HepG2 (cell line): ENCODE data around the gene UVSSA. TPM values are rescaled to one million over a fixed set of nuclear protein-coding genes. Genes with fewer than 3 reads are reported as not detected.

Experiments
- ATAC-seq: fragments of 200-7000 bp; cut with Tn5 transposase; 3 replicates; pipeline ENCODE4 v1.9.1; 2020; ENCODE audit warnings: mild to moderate bottlenecking, moderate library complexity
- BruUV-seq: library from RNA; stranded (reverse); fragments of 400-500 nt; replicated peaks from 2 replicates; lab custom pipeline; 2021; lab: Mats Ljungman, UMichigan
- CTCF ChIA-PET: fragments of 300-600 bp; formaldehyde crosslinking; extraction: SDS; loops from one replicate; lab custom pipeline; 2021; ENCODE audit warnings: low total read pairs, inconsistent platforms, low intra/inter-chr PET ratio; lab: Yijun Ruan, JAX
- POLR2A ChIA-PET: fragments of 350-600 bp; sonication (Branson Sonifier 250); formaldehyde crosslinking; loops from one replicate; lab custom pipeline; 2020; ENCODE audit warnings: antibody characterized with exemption, inconsistent platforms; lab: Yijun Ruan, JAX
- DNase-seq: peaks from one replicate; pipeline ENCODE4 v3.0.0-alpha.2; 2015; ENCODE audit warnings: low spot score
- FAIRE-seq: peaks from 3 replicates; lab custom pipeline; 2011; peaks lifted over from hg19 to GRCh38; lab: Jason Lieb, UNC
- H2AFZ ChIP-seq: one replicate; pipeline ENCODE4 v1.6.1; 2011; ENCODE audit warnings: low read length, inconsistent platforms
- H3K27ac ChIP-seq: fragments of 300-600 bp; 3 replicates; pipeline ENCODE4 v1.8.0; 2011; ENCODE audit warnings: mixed run types, mild to moderate bottlenecking, mixed read lengths, low read length, inconsistent platforms; ENCODE audit not compliant: insufficient read depth; ENCODE audit errors: extremely low read length
- H3K27me3 ChIP-seq, 2 experiments: fragments of 200-600 bp in 1 of 2; 2 replicates in 1 of 2; 3 replicates in 1 of 2; pipeline versions ENCODE4 v1.6.0 to v1.8.0; 2011; ENCODE audit warnings: low read length in 2 of 2, mild to moderate bottlenecking in 2 of 2, moderate library complexity in 2 of 2, inconsistent platforms in 1 of 2; ENCODE audit not compliant: insufficient read depth in 2 of 2, control insufficient read depth in 1 of 2
- H3K36me3 ChIP-seq, 2 experiments: fragments of 200-600 bp in 1 of 2; replicated peaks in 1 of 2; 2 replicates in 1 of 2; 3 replicates in 1 of 2; pipeline versions ENCODE4 v1.5.1 to v1.8.0; 2011; ENCODE audit warnings: low read length in 2 of 2, inconsistent platforms in 1 of 2; ENCODE audit not compliant: insufficient read depth in 2 of 2, control insufficient read depth in 1 of 2
- H3K4me1 ChIP-seq: 2 replicates; pipeline ENCODE4 v1.5.1; 2012; ENCODE audit warnings: low read length, inconsistent platforms; ENCODE audit not compliant: insufficient read depth
- H3K4me2 ChIP-seq: 2 replicates; pipeline ENCODE4 v1.6.0; 2011; ENCODE audit warnings: low read depth, low read length, inconsistent platforms
- H3K4me3 ChIP-seq, 3 experiments: fragments of 200-600 bp in 1 of 3; sonication (generic), shearing (Covaris generic) in 1 of 3; replicated peaks in 1 of 3; 2 replicates each; pipeline ENCODE4 v1.5.1; 2011 to 2016; ENCODE audit warnings: low read length in 3 of 3, inconsistent platforms in 2 of 3, low read depth in 2 of 3, mild to moderate bottlenecking in 2 of 3, control low read depth in 1 of 3, mixed read lengths in 1 of 3; ENCODE audit not compliant: insufficient read depth in 1 of 3
- H3K79me2 ChIP-seq: one replicate; pipeline ENCODE4 v1.6.1; 2011; ENCODE audit warnings: low read length, inconsistent platforms; ENCODE audit not compliant: insufficient read depth
- H3K9ac ChIP-seq: 2 replicates; pipeline ENCODE4 v1.6.0; 2011; ENCODE audit warnings: mild to moderate bottlenecking, low read depth, low read length, inconsistent platforms; ENCODE audit not compliant: insufficient read depth
- H3K9me3 ChIP-seq: 2 replicates; pipeline ENCODE4 v1.5.1; 2012; ENCODE audit warnings: mild to moderate bottlenecking, low read length
- H4K20me1 ChIP-seq: 2 replicates; pipeline ENCODE4 v1.6.0; 2011; ENCODE audit warnings: inconsistent platforms, mild to moderate bottlenecking, low read length, moderate library complexity; ENCODE audit not compliant: insufficient read depth
- CAMTA2 ChIP-seq: sonication (generic); formaldehyde crosslinking; IDR thresholded peaks from 2 replicates; pipeline ENCODE4 v1.4.0; 2020; ENCODE audit warnings: mild to moderate bottlenecking, missing genetic modification reagents, borderline replicate concordance
- CHD2 ChIP-seq: IDR thresholded peaks from 2 replicates; pipeline ENCODE4 v1.6.1; 2011; ENCODE audit warnings: low read depth, low read length, improper control_type of control experiment
- HHEX ChIP-seq: IDR thresholded peaks from 2 replicates; pipeline ENCODE4 v1.6.1; 2016; ENCODE audit warnings: control low read depth
- MBNL3 ChIP-seq: fragments of 250-450 bp; sonication (Bioruptor Pico); conservative IDR thresholded peaks from 2 replicates; pipeline ENCODE4 v1.8.0; 2022; ENCODE audit warnings: mild to moderate bottlenecking, inconsistent platforms
- MIER3 ChIP-seq: IDR thresholded peaks from 2 replicates; pipeline ENCODE4 v1.6.1; 2016; ENCODE audit warnings: missing compliant biosample characterization, borderline replicate concordance
- MIXL1 ChIP-seq: IDR thresholded peaks from 2 replicates; pipeline ENCODE4 v1.6.1; 2016
- MXD1 ChIP-seq: sonication (generic); formaldehyde crosslinking; IDR thresholded peaks from 2 replicates; pipeline ENCODE4 v1.4.0; 2020; ENCODE audit warnings: mild to moderate bottlenecking, missing genetic modification reagents
- NR0B2 ChIP-seq: sonication (generic); formaldehyde crosslinking; IDR thresholded peaks from 2 replicates; pipeline ENCODE4 v1.4.0; 2020; ENCODE audit warnings: mild to moderate bottlenecking, missing genetic modification reagents
- RARA ChIP-seq: IDR thresholded peaks from 2 replicates; pipeline ENCODE4 v1.6.1; 2016; ENCODE audit warnings: missing genetic modification reagents, missing compliant biosample characterization
- SOX5 ChIP-seq: IDR thresholded peaks from 2 replicates; pipeline ENCODE4 v1.6.1; 2016; ENCODE audit warnings: borderline replicate concordance
- TRIM24 ChIP-seq: sonication (generic); formaldehyde crosslinking; IDR thresholded peaks from 2 replicates; pipeline ENCODE4 v1.8.0; 2022; ENCODE audit warnings: mild to moderate bottlenecking, missing genetic modification reagents
- ZMYM2 ChIP-seq: sonication (generic); formaldehyde crosslinking; IDR thresholded peaks from 2 replicates; pipeline ENCODE4 v1.8.0; 2022; ENCODE audit warnings: mild to moderate bottlenecking, missing genetic modification reagents
- ZNF496 ChIP-seq: sonication (generic); formaldehyde crosslinking; IDR thresholded peaks from 2 replicates; pipeline ENCODE4 v1.8.1; 2023; ENCODE audit warnings: mild to moderate bottlenecking, moderate library complexity, missing genetic modification reagents; ENCODE audit not compliant: insufficient replicate concordance
- ZNF616 ChIP-seq: sonication (generic); formaldehyde crosslinking; IDR thresholded peaks from 2 replicates; pipeline ENCODE4 v1.5.0; 2020; ENCODE audit warnings: low read depth, mild to moderate bottlenecking, missing genetic modification reagents
- WGBS: methylation state at CpG from one replicate; pipeline ENCODE4 v1.1.6; 2017; ENCODE audit warnings: low lambda C conversion rate; 5-methylcytosine and 5-hydroxymethylcytosine counted together
- in situ Hi-C: cut with HindIII; loops from 2 replicates; pipeline ENCODE4 v1.10.0; 2017; ENCODE audit warnings: low pct_unique_long_range_greater_than_20kb; ENCODE audit not compliant: extremely low pct_ligation_motif_present
- intact Hi-C: fragments of 100-400 bp; cut with micrococcal nuclease; formaldehyde crosslinking; loops from one replicate; pipeline ENCODE4 v1.10.0; 2022; ENCODE audit not compliant: unreplicated experiment
- polyA plus RNA-seq, 8 experiments: library from polyadenylated mRNA; depleted of rRNA in 3 of 8; stranded (reverse) in 7 of 8; unstranded in 1 of 8; fragments of >200 nt; fragmentation: Illumina TruSeq in 4 of 8; extraction: Trizol in 4 of 8; gene quantifications; 2 replicates each; pipeline versions ENCODE4 v1.2.1 to v1.2.3, GENCODE V29; 2011 to 2016; ENCODE audit warnings: low read depth in 4 of 8, missing spikeins in 1 of 8, mixed read lengths in 1 of 8; ENCODE audit not compliant: insufficient read depth in 1 of 8
- total RNA-seq, 5 experiments: library from RNA; depleted of rRNA; stranded (reverse); fragments of >200 nt; fragmentation: Illumina TruSeq; extraction: Trizol; gene quantifications; 2 replicates each; pipeline ENCODE4 v1.2.3, GENCODE V29; 2016; ENCODE audit warnings: low read depth in 1 of 5
- TF ChIP-seq, protein P1 (sequence below), 2 experiments: IDR thresholded peaks; 2 replicates each; pipeline ENCODE4 v1.6.1; 2011 to 2012; ENCODE audit warnings: low read length in 2 of 2, borderline replicate concordance in 1 of 2, low read depth in 1 of 2, mild to moderate bottlenecking in 1 of 2, moderate library complexity in 1 of 2

The UVSSA gene
- total and polyA plus RNA-seq, 2 of the 13 experiments (the other 11 are each of a cell fraction or from before 2014, with no cell fraction given), result 4.6 to 8.4 TPM

DNA sequence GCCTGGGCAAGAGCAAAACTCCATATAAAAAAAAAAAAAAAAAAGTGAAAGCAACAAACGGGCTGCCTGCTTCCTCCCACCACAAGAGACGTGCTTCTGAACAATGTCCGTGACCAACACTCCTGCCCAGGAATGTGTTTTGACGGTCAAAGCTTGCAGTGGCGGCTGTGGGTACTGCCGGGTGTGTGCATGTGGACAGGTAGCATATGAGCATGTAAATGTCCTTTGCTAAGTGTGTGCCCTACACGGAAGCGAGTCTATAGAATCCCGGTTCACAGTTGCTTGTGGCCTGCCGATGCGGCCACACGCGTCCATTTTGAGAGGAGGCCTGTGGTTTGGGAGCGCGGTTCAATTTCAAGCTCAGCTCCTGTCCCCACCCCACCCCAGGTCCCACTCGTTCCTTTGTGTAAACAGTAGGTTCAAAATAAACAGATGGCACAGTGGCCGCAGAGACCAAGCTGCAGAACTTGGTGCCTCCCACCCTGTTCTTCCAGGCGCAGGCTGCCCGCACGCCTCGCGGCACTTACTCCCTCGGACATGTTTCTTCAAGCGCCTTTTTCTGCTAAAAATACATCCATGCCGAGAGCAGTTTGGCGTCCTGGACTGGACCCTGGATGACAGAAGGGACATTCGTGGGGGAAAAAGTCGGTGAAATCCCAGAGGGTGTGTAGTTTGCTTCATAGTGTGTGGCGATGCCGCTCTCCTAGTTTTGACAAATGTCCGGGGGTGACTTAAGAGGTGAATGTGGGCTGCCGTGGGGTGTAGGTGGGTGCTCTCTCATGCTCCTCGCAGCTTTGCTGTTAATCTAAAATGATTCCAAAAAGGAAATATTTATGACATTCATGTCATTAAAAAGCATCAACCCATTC lies 70.7 kb downstream of the UVSSA start:
- in situ Hi-C loops (no loop called here), intact Hi-C loops (no loop called here)
- H4K20me1 ChIP-seq, result no peaks in the 10 kb centered on the region
- DNase-seq (peak; percentile 29), ATAC-seq (peak; percentile 92), FAIRE-seq (no peak)
- peaks cover 0 to 33% of the 10 kb centered on the region in 2 experiments; a peak in 4 of 5 replicates for H3K27me3 ChIP-seq
- no peak overlapping the region for H3K27ac ChIP-seq
- H3K4me2 ChIP-seq, result no peak overlapping the region
- H3K4me3 ChIP-seq, result no peak overlapping the region
- H3K9ac ChIP-seq, result no peak overlapping the region
- BruUV-seq, result no TSS peak
- H3K79me2 ChIP-seq, result no peaks in the 10 kb centered on the region
- H3K4me1 ChIP-seq, result no peaks in the 10 kb centered on the region
- WGBS, result 48% methylated on average over 29 of the region's 33 CpGs
- H2AFZ ChIP-seq, result no peak overlapping the region
- no peaks in the 10 kb centered on the region for H3K36me3 ChIP-seq
- H3K9me3 ChIP-seq, result no peaks in the 10 kb centered on the region
- ChIA-PET CTCF (no interaction called here), POLR2A (no interaction called here)
- no peak for TF ChIP-seq MIXL1 (CRISPR knock-in tag)
- no peak for TF ChIP-seq ZNF496 (CRISPR knock-in tag)
- no peak for TF ChIP-seq TRIM24
- TF ChIP-seq CHD2, result no peak
- no peak for TF ChIP-seq SOX5
- TF ChIP-seq CAMTA2 (CRISPR knock-in tag), result no peak
- no peak for TF ChIP-seq ZMYM2 (CRISPR knock-in tag)
- TF ChIP-seq ZNF616 (CRISPR knock-in tag), result no peak
- TF ChIP-seq MIER3 (CRISPR knock-in tag), result no peak
- TF ChIP-seq, protein P1, sequence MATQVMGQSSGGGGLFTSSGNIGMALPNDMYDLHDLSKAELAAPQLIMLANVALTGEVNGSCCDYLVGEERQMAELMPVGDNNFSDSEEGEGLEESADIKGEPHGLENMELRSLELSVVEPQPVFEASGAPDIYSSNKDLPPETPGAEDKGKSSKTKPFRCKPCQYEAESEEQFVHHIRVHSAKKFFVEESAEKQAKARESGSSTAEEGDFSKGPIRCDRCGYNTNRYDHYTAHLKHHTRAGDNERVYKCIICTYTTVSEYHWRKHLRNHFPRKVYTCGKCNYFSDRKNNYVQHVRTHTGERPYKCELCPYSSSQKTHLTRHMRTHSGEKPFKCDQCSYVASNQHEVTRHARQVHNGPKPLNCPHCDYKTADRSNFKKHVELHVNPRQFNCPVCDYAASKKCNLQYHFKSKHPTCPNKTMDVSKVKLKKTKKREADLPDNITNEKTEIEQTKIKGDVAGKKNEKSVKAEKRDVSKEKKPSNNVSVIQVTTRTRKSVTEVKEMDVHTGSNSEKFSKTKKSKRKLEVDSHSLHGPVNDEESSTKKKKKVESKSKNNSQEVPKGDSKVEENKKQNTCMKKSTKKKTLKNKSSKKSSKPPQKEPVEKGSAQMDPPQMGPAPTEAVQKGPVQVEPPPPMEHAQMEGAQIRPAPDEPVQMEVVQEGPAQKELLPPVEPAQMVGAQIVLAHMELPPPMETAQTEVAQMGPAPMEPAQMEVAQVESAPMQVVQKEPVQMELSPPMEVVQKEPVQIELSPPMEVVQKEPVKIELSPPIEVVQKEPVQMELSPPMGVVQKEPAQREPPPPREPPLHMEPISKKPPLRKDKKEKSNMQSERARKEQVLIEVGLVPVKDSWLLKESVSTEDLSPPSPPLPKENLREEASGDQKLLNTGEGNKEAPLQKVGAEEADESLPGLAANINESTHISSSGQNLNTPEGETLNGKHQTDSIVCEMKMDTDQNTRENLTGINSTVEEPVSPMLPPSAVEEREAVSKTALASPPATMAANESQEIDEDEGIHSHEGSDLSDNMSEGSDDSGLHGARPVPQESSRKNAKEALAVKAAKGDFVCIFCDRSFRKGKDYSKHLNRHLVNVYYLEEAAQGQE (IDR thresholded peaks at IDR 0.05; ENCODE audit: borderline replicate concordance in 1 of 2, low read depth in 1 of 2, low read length in 2 of 2), result no peak
- no peak for TF ChIP-seq MXD1
- TF ChIP-seq RARA, result no peak
- no peak for TF ChIP-seq MBNL3
- TF ChIP-seq HHEX, result no peak
- TF ChIP-seq NR0B2 (CRISPR knock-in tag), result no peak
